ENCODE results near the gene HCN4.

DNA sequence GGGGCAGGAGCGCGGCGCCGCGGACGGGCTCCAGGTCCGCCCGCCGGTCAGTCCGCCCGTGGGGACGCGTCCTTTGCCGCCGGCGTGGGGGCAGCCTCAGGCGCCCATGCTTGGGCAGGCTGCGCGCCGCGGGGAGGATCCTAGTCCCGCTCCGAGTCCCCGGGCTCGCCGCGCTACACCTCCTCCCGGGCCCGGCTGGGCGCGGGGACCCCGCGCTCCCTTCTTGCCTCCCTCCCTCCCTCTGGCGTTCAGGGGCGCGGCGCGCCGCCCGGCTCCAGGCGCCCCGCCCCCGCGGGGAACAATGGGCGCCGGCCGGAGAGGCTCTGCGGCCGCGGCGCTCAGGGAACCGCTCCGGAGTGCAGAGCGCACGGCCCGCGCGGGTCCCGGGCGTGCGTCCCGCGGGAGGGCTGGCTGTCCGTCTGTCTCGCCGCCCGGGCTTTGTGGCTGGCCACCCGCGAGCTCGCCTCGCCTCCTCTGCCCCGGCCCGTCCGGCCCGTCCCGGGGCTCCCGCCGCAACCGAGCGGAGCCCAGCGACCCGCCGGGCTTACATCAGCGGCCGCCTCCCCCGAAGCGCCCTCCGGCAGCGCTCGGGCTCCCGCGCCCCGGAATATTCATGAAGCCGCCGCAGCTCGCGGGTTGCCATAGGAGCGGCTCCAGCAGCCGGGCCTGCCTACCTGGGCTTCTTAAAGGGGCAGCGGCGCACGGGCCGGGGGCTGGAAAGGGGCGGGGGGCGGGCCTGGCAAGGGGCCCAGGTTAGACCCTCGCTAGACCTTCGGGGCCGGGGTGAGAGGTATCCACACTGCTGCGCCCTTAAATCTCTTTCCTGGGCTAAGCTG, at the start of gene HCN4:
- no peak for TF ChIP-seq POLR2AphosphoS5 (IDR thresholded peaks at IDR 0.05)
- TF ChIP-seq, protein P1, sequence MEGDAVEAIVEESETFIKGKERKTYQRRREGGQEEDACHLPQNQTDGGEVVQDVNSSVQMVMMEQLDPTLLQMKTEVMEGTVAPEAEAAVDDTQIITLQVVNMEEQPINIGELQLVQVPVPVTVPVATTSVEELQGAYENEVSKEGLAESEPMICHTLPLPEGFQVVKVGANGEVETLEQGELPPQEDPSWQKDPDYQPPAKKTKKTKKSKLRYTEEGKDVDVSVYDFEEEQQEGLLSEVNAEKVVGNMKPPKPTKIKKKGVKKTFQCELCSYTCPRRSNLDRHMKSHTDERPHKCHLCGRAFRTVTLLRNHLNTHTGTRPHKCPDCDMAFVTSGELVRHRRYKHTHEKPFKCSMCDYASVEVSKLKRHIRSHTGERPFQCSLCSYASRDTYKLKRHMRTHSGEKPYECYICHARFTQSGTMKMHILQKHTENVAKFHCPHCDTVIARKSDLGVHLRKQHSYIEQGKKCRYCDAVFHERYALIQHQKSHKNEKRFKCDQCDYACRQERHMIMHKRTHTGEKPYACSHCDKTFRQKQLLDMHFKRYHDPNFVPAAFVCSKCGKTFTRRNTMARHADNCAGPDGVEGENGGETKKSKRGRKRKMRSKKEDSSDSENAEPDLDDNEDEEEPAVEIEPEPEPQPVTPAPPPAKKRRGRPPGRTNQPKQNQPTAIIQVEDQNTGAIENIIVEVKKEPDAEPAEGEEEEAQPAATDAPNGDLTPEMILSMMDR (IDR thresholded peaks at IDR 0.05 in 8 of 11, conservative IDR thresholded peaks at IDR 0.05 in 3 of 11), result no peak

Data from spleen (tissue), 7 donors.